GM21515 (cell line): ENCODE data around the gene PTPN1.
"Not testable (repeated sequence)": the region's sequence is repeated elsewhere in the genome, so short reads cannot be mapped to it uniquely, and the experiment has no call there.

ENCODE experiments used
- ATAC-seq: cut with Tn5 transposase; IDR thresholded peaks from one replicate; pipeline ENCODE4 v1.9.1; 2021; ENCODE audit not compliant: unreplicated experiment

PTPN1 gene

GRCh38 chr20:50509923-50510705, at the start of gene PTPN1:
Gene PTPN1, plus strand, starts transcription at chr20:50510383. Its CDS starts 145 bp downstream, at chr20:50510528.
- peak; percentile 89 for ATAC-seq

DNA sequence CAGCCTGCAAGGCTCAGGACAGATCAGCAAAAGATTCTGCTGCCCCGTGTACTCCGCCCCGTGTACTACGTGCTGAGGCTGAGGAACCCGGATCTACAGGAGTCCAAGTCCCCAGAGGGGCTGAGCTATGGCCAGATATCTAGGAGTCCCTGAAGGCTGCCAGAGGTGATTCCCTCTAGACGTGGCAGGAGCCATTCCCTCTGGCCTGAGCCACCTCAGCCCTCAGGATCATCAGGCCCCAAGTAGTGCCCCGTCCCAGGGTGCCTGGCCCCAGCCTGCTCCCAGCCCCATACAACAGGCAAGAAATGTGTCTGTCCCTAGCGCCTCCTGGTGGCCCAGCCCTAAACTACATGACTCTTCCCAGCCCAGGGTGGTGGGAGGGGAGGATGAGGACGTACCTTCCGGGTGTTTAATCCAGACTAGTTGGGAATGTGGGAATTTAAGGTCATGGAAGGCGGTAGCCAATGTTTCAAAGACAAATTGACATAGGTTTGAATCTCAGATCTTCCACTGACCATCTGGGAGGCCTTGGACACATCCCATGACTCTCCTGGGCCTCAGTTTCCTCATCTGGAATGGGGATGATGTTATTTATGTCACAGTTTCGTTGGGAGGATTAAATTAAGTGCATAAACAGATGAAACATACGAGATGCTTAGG, 49.4 kb upstream of the PTPN1 start:
- ATAC-seq = no peak

- no peak for ATAC-seq
Measured at GRCh38 chr20:50462093-50462690, 48.0 kb upstream of the PTPN1 start.

DNA sequence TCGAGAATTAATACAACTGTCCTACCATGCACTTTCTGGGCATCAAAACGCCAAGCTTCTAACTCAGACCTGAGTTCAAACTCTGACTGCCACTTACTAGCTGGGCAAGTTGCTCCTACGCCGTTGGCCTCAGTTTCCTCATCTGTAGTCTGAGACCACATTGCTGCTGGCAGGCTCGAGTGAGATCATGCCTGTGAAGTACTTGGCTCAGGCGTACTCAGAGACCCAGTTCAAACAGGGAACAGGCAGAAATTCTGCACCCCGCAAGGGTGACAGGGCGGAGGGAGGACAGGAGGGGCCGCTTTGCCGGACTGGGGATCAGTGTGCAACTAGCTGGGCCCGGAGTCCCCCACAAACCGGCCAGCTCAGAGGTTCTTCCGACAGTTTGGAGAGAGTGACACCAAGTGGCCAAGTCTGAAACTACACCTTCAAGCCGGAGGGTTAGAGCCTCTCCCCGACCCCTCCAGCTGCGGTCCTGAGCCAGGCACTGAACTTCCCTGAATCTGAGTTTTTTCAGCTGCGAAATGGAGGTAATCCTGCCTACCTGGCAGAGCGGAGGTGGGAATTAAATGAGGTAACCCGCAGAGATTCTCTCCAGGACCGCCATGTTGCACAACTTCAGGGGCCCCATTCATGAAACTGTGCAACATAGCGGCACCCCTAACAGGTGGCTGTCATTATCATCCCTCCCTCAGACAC, 46.0 kb upstream of the PTPN1 start:
- ATAC-seq = no peak

GRCh38 chr20:50464725-50465650, 45.2 kb upstream of the PTPN1 start:
- no peak for ATAC-seq

DNA sequence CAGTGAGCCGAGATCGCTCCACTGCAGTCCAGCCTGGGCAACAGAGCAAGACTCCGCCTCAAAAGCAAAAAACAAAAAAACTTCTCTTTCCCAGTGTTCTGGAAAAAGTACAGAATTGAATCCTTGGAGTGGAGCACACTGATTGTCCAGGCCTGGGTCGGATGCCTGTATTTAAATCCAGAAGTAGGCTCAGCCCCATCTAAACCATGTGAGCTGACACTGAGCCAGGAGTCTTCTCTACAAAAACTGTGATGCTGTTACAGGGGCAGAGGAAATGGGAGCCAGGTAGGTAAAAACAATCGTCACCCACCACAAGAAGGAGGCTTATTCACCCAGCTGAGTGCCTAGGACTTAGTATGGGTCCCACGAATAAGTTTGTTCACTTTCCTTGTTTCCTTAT, 43.0 kb upstream of the PTPN1 start:
- no peak for ATAC-seq

DNA sequence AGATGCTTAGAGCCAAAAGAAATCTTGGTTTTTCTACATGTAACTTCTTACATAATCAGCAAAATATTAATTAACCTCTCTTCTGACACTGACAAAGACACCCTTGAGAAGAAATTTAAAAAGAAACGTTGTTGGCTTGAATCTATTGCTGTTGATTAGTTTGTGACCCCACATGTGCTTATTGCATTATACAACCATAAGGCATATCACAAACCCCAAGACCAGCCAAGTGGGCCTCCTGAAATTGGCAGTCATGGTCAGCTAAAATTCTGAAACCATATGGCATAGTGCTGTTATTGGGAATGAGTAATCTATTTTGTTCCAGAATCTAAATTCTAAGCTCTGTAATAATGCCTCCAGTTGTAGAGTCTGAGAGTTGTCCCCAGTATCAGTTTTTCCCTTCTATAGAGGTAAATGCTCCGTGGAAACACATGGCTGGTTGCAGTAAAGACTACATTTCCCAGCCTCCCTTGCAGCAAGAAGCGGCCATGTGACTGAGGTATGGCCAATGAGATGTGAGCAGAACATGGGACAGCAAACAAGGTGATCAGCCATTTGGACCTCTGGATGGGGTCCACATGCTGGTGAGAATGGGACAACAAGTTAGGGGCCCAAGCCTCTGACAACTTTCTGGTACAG, 42.3 kb upstream of the PTPN1 start:
- no peak for ATAC-seq

- no peak for ATAC-seq
Measured at GRCh38 chr20:50468378-50468798, 41.8 kb upstream of the PTPN1 start.

DNA sequence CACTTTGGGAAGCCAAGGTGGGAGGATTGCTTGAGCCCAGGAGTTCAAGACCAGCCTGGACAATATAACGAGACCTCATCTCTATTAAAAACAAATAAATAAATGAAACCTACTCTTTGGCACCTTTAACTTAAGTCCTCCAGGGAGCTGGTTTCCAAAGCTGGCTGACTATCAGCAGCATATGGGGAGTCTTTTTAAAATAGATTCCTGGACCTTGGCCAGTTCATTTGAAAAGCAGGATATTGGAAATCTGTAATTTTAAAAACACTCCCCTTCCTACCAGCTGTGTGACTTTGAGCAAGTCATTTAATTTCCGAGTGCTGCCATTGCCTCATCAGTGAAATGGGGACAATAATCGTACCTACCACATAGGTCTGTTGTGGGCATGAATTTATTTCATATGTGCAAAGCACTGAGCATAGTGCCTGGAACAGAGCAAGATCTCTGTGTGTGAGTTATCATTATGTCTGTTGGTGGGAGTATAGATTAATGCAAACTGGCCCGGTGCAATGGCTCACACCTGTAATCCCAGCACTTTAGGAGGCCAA, 40.9 kb upstream of the PTPN1 start:
- ATAC-seq = no peak

DNA sequence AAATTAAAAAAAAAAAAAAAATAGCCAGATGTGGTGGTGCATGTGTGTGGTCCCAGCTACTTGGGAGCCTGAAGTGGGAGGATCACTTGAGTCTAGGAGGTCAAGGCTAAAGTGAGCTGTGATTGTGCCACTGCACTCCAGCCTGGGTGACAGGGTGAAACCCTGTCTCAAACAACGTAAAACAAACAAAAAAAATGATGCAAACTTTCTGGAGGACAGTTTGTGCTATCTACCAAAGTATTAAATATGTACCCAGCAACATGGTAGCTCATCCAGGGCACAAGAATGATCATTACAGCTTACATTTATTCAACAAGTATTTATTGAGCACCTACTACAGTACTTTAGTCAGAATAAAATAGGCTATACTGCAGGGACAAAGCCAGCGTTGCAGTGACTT, 40.4 kb upstream of the PTPN1 start:
- ATAC-seq = no peak

GRCh38 chr20:50470264-50470858, 39.8 kb upstream of the PTPN1 start:
- no peak for ATAC-seq

DNA sequence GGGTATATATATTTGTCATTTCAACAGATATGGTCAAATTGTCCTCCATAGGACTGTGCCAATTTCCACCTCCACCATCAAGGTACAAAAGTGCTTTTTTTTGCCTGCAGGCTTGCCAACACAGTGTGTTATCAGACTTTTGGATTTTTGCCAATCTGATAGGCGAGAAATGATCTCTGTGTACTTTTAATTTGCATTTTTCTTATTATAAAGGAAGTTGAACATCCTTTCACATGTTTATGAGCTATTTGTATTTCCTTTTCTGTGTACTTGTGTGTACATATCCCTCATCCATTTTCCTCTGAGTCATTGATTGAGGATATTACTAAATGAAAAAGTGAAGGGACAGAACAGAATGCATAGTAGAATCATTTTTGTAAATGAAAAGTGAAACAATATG, 39.0 kb upstream of the PTPN1 start:
- ATAC-seq = no peak

DNA sequence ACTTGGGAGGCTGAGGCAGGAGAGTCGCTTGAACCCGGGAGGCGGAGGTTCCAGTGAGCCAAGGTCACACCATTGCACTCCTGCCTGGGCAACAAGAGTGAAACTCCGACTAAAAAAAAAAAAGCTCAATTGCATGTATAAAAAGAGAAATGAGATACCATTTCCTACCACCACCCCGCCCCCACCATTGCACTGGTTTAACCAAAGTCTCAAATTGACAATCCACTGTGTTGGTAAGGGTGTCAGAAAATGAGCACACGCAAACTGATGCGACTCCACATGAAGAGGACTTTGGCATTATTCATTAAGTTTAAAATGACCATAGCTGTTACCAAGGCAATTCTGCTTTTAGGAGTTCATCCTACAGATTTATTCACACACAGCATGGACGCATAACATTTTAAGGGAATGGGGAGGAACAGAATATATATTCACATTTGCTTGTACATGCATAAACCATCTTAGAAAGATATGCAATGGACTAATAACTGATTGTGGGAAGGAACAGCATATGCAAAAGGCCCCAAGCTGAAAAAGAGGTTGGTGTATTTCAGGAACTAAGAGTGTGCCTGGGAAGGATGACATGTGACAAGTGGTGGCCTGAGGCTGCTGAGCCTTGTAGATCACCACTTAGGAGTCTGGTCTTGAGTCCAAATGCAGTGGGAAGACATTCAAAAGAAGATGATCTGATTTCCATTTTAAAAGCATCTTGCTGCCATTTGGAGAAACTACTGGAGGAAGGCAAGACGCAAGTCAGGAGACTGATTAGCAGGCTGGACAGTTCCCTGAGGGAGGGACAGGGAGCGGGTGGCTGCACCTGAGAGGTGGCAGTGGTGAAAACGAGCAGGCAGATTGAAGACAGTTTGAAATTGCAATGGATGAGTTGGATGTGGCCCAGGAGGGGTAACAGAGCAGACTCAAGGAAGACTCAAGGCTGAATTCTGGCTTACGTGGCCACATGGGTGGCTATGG, 37.2 kb upstream of the PTPN1 start:
- ATAC-seq = no peak

DNA sequence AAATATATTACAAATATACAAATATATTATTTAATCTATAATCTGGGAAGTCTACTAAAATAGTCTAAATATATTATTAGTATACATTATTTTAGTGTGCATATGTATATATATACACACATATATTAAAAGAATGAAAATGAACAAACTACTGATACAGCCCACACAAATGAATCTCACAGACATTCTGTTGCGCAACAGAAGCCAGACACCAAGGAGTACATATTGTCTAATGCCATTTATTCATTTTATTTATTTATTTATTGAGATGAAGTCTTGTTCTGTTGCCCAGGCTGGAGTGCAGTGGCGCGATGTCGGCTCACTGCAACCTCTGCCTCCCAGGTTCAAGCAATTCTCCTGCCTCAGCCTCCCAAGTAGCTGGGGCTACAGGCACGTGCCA, 35.8 kb upstream of the PTPN1 start:
- ATAC-seq = not testable (repeated sequence)

- ATAC-seq = no peak
Measured at GRCh38 chr20:50475681-50476292, 34.4 kb upstream of the PTPN1 start.

DNA sequence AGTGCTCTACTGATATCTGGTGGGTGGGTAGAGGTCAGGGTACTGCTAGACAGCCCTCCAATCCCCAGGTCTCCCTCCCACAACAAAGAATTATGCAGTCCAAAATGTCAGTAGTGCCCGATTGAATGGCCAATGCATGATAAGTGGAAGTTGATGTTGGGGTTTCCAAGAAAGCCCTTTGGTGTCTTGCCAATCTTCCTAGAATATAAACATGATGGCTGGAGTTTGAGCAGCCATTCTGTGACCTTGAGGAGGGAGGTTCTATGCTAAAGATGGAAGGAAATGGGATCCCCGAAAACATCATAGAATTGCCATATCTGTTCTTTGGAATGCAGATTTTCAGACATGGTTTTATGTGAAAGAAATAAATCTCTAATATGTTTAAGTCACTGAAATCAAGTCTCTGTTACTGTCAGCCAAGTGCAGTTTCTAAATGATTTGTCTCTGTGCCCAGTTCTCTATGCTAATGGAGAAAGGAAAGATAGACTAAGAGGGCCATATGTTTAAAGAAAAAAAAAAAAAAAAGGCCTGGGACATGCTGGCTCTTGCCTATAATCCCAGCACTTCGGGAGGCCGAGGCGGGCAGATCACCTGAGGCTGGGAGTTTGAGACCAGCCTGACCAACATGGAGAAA, 32.8 kb upstream of the PTPN1 start:
- no peak for ATAC-seq
